ENCODE results near the gene RTN4. TPM values are rescaled to one million over a fixed set of nuclear protein-coding genes. Genes with fewer than 3 reads are reported as not detected.

Gene RTN4
- polyA plus RNA-seq, 6 donors from 2014 or later: 41.3 to 57.8 (median 53.0) TPM

- Mint-ChIP-seq H3K4me1 (peaks cover 26 to 45% (median 31%) of the 10 kb centered on the region in 3 donors), H3K27ac (no peak overlapping the region), H3K36me3 (peaks cover 0 to 3% of the 10 kb centered on the region in 2 donors), H3K4me3 (no peak overlapping the region), H3K27me3 (no peaks in the 10 kb centered on the region), H3K9me3 (peaks cover 0 to 4% (median 0%) of the 10 kb centered on the region in 7 donors)
- DNase-seq (no peak), ATAC-seq (ENCODE audit: low read depth in 2 of 2) (no peak)
Observed at GRCh38 chr2:55043841-55044240, 6.4 kb downstream of the RTN4 start.

DNA sequence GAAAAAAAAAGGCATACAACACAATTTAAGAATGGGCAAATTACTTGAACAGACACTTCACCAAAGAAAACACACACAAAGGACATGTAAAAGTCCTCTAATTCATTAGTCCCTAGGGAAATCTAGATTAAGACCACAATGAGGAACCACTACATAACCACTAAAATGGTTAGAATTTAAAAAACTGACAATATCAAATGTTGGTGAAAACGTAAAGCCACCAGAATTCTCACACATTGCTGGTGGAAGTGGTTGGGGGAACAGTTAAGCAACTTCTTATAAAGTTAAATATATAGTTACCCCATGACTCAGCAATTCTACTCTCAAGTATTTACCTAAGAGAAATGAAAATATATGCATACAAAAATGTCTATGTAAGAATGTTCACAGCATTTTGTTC, 11.8 kb downstream of the RTN4 start:
- Mint-ChIP-seq H3K4me1 (peaks cover 13 to 37% (median 29%) of the 10 kb centered on the region in 3 donors), H3K36me3 (peaks cover 9 to 18% of the 10 kb centered on the region in 2 donors), H3K9me3 (peaks cover 0 to 32% (median 11%) of the 10 kb centered on the region in 7 donors), H3K4me3 (no peak overlapping the region), H3K27me3 (no peaks in the 10 kb centered on the region), H3K27ac (peak overlapping the region in 1 of 6 donors; percentile 63)
- DNase-seq: no peak
- no peak for ATAC-seq (ENCODE audit: low read depth in 2 of 2)

DNA sequence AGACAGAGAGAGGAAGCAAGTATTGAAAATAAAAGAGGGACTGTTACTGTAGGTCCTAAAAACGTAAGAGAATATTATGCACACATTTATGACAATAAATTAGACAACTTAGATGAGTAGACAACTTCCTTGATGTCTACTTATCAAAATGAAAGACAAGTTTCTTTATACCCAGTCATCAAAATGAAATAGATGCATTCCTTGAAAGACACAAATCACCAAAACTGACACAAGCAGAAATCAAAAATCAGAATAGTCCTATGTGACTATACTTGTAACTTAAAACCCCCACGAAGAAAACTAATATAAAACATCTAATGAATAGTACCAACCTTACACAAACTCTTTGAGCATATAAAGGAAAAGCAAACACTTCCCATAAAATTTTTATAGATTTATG, 14.5 kb downstream of the RTN4 start:
- no peak overlapping the region for H3K4me3 Mint-ChIP-seq
- DNase-seq (no peak), ATAC-seq (ENCODE audit: low read depth in 2 of 2) (no peak)
- H3K27me3 Mint-ChIP-seq: no peaks in the 10 kb centered on the region
- H3K27ac Mint-ChIP-seq: peak overlapping the region in 1 of 6 donors; percentile 64
- H3K36me3 Mint-ChIP-seq: peaks cover 9 to 18% of the 10 kb centered on the region in 2 donors
- H3K4me1 Mint-ChIP-seq: peaks cover 19 to 63% (median 40%) of the 10 kb centered on the region in 3 donors
- peaks cover 0 to 32% (median 11%) of the 10 kb centered on the region in 7 donors for H3K9me3 Mint-ChIP-seq

DNA sequence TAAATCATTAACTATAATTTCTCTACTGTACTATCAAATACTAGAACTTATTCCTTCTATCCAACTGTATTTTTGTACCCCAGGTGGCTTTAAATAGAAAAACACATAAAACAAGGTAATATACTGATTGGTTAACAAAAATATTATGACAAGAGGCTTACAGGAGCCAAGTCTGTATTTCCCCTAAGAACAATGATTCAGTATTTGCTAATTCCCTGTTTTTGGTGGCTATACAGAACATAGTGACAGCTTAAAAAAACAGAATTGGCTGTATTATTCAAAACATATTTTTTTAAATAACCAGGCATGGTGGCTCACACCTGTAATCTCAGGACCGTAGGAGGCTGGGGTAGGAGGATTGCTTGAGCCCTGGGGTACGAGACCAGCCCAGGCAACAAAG, 16.3 kb downstream of the RTN4 start:
- peaks cover 0 to 29% (median 11%) of the 10 kb centered on the region in 7 donors for H3K9me3 Mint-ChIP-seq
- H3K27ac Mint-ChIP-seq: no peak overlapping the region
- H3K4me1 Mint-ChIP-seq: peaks cover 20 to 63% (median 41%) of the 10 kb centered on the region in 3 donors
- no peak for DNase-seq
- H3K36me3 Mint-ChIP-seq: peaks cover 9 to 16% of the 10 kb centered on the region in 2 donors
- H3K4me3 Mint-ChIP-seq: peak overlapping the region in 1 of 8 donors; percentile 35
- H3K27me3 Mint-ChIP-seq: no peaks in the 10 kb centered on the region
- no peak for ATAC-seq (ENCODE audit: low read depth in 2 of 2)

DNA sequence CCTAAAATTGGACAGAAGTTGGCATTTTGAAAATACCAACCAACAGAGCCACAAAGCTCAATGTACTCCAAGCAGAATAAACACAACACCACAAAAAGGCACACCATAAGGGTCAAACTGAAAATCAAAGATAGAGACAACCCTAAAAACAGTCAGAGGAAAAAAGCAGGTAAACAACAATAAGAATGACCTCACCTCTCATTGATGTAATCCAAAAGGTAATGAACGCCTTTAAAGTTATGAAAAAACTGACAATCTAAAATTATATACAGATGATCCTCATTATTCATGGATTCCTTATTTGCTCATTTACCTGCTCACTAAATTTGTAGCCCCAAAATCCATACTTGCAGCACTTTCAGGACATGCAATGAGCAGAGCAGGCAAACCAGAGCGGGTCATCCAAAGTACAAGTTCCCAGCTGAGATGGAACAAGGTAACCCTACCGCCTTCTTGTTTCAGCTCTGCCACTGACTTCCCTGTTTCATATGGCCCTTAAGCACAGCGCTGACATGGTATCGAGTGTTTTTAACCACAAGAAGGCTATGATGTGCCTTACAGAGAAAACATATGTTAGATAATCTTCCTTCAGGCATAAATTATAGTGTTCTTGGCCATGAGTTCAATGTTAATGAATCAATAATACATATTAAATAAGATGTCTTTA, 17.0 kb downstream of the RTN4 start:
- H3K36me3 Mint-ChIP-seq: peaks cover 9 to 11% of the 10 kb centered on the region in 2 donors
- H3K4me1 Mint-ChIP-seq: peaks cover 19 to 63% (median 46%) of the 10 kb centered on the region in 3 donors
- H3K9me3 Mint-ChIP-seq: peaks cover 0 to 24% (median 10%) of the 10 kb centered on the region in 7 donors
- DNase-seq: peak; percentile 36
- H3K4me3 Mint-ChIP-seq: peak overlapping the region in 4 of 8 donors; percentile 47 to 86 (median 60)
- peak; percentile 99 to 100 for ATAC-seq (ENCODE audit: low read depth in 2 of 2)
- H3K27ac Mint-ChIP-seq: peak overlapping the region in 1 of 6 donors; percentile 3
- H3K27me3 Mint-ChIP-seq: no peaks in the 10 kb centered on the region

GRCh38 chr2:55031505-55031904, 18.7 kb downstream of the RTN4 start:
- H3K27me3 Mint-ChIP-seq: no peaks in the 10 kb centered on the region
- H3K4me3 Mint-ChIP-seq: no peak overlapping the region
- peaks cover 19 to 46% (median 44%) of the 10 kb centered on the region in 3 donors for H3K4me1 Mint-ChIP-seq
- no peak for DNase-seq
- ATAC-seq (ENCODE audit: low read depth in 2 of 2): no peak
- H3K27ac Mint-ChIP-seq: peak overlapping the region in 1 of 6 donors; percentile 65
- H3K9me3 Mint-ChIP-seq: peaks cover 0 to 12% (median 7%) of the 10 kb centered on the region in 7 donors
- peaks cover 9% of the 10 kb centered on the region in 2 donors for H3K36me3 Mint-ChIP-seq

DNA sequence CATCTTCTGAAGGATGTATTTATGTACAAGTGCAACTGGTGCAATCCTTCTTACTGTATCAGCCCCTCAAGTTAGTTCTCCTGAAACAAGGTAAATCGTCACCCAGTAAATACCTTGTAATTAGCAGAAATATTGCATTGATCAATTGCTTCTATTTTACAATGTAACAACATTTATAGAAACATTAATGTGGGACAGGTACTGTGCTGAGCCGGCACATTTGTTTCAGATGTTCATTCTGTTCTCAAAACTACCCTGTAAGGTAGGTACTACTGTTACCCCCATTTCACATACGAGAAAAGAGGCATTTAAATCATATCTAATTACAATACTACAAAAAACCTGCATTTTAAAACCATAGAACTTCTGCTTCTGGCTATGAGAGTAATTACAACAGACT, 19.5 kb downstream of the RTN4 start:
- Mint-ChIP-seq H3K4me3 (no peak overlapping the region), H3K27me3 (no peaks in the 10 kb centered on the region), H3K36me3 (peaks cover 7 to 8% of the 10 kb centered on the region in 2 donors), H3K4me1 (peaks cover 19 to 44% (median 44%) of the 10 kb centered on the region in 3 donors), H3K27ac (peak overlapping the region in 3 of 6 donors; percentile 43 to 76 (median 46)), H3K9me3 (peaks cover 0 to 7% (median 4%) of the 10 kb centered on the region in 7 donors)
- no peak for ATAC-seq (ENCODE audit: low read depth in 2 of 2)
- no peak for DNase-seq

DNA sequence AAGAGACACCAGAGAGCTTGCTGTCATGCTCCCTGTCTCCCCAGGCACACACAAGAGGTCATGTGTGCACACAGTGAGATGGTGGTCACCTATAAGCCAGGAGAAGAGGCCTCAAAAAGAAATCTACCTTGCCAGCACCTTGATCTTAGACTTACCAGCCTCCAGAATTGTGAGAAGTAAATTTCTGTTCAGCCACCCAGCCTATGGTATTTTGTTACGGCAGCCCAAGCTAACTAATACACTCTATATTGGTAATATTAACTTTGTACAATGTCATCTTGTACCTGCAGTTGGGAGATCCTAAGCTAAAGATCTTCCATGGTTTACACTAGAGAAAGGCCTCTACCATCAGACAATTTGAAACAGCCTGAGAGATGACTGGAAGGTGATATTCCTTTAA, 21.2 kb downstream of the RTN4 start:
- H3K27me3 Mint-ChIP-seq: no peaks in the 10 kb centered on the region
- H3K9me3 Mint-ChIP-seq: no peaks in the 10 kb centered on the region
- no peak overlapping the region for H3K4me3 Mint-ChIP-seq
- ATAC-seq (ENCODE audit: low read depth in 2 of 2) (no peak), DNase-seq (no peak)
- H3K4me1 Mint-ChIP-seq: peaks cover 14 to 35% (median 32%) of the 10 kb centered on the region in 3 donors
- no peaks in the 10 kb centered on the region for H3K36me3 Mint-ChIP-seq
- H3K27ac Mint-ChIP-seq: no peak overlapping the region

DNA sequence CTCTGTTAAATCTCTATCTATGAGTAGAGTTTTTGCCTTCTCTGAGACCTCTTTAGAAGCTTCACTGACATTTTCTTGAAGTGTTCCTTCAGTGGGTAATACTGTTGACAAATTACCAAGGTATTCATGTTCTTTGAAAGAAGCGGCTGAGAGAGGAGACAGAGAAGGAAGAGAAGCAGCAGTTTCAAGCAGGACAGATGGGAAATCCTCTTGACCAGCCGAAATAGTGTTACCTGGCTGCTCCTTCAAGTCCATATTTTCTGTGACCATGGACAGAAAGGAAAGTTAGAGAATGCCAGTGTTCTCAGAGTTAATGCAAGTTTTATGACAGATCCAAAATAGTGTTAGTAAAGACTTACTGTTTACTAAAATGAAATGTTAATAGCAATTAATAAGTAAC, 23.0 kb downstream of the RTN4 start:
- DNase-seq (no peak), ATAC-seq (ENCODE audit: low read depth in 2 of 2) (no peak)
- Mint-ChIP-seq H3K4me1 (peaks cover 10 to 19% (median 18%) of the 10 kb centered on the region in 3 donors), H3K9me3 (no peaks in the 10 kb centered on the region), H3K27ac (no peak overlapping the region), H3K4me3 (no peak overlapping the region), H3K27me3 (no peaks in the 10 kb centered on the region), H3K36me3 (no peaks in the 10 kb centered on the region)

- peaks cover 10 to 12% (median 10%) of the 10 kb centered on the region in 3 donors for H3K4me1 Mint-ChIP-seq
- ATAC-seq (ENCODE audit: low read depth in 2 of 2): no peak
Observed at GRCh38 chr2:55026202-55026601, 24.0 kb downstream of the RTN4 start.

DNA sequence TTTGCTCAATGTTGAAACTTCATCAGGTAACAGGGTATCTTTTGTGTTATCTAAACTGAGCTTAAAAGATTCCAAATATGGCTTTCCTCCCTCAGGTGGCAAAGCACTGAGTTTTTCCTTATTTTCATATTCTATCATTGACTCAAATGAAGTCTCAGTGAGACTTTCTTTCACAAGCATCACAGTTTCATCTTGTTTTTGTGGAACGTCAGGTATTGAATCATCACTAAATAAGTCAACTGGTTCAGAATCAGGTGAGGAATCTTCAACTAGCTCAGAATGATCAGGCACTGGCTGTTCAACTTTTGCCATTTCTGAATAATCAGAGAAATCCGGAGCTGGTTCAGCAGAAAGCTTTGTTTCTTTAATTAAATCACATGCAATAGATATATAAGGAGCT, 24.6 kb downstream of the RTN4 start:
- ATAC-seq (ENCODE audit: low read depth in 2 of 2) (no peak), DNase-seq (no peak)
- H3K27me3 Mint-ChIP-seq: no peaks in the 10 kb centered on the region
- no peaks in the 10 kb centered on the region for H3K36me3 Mint-ChIP-seq
- no peaks in the 10 kb centered on the region for H3K9me3 Mint-ChIP-seq
- peak overlapping the region in 2 of 6 donors; percentile 13 to 59 for H3K27ac Mint-ChIP-seq
- H3K4me3 Mint-ChIP-seq: peak overlapping the region in 3 of 8 donors; percentile 8 to 61 (median 29)
- peaks cover 5 to 11% (median 7%) of the 10 kb centered on the region in 3 donors for H3K4me1 Mint-ChIP-seq

More at GRCh38 chr2:55026202-55026601, 24.0 kb downstream of the RTN4 start:
- H3K36me3 Mint-ChIP-seq: no peaks in the 10 kb centered on the region
- no peaks in the 10 kb centered on the region for H3K9me3 Mint-ChIP-seq
- H3K27ac Mint-ChIP-seq: peak overlapping the region in 2 of 6 donors; percentile 6 to 57
- DNase-seq: no peak
- H3K4me3 Mint-ChIP-seq: peak overlapping the region in 2 of 8 donors; percentile 13 to 61
- no peaks in the 10 kb centered on the region for H3K27me3 Mint-ChIP-seq

GRCh38 chr2:55025082-55025481, 25.2 kb downstream of the RTN4 start:
- ATAC-seq (ENCODE audit: low read depth in 2 of 2) (peak; percentile 27 to 44), DNase-seq (no peak)
- peak overlapping the region in 5 of 8 donors; percentile 3 to 44 (median 29) for H3K4me3 Mint-ChIP-seq
- no peaks in the 10 kb centered on the region for H3K9me3 Mint-ChIP-seq
- H3K36me3 Mint-ChIP-seq: no peaks in the 10 kb centered on the region
- peak overlapping the region in 4 of 6 donors; percentile 10 to 59 (median 20) for H3K27ac Mint-ChIP-seq
- peaks cover 7 to 16% (median 7%) of the 10 kb centered on the region in 3 donors for H3K4me1 Mint-ChIP-seq
- no peaks in the 10 kb centered on the region for H3K27me3 Mint-ChIP-seq

DNA sequence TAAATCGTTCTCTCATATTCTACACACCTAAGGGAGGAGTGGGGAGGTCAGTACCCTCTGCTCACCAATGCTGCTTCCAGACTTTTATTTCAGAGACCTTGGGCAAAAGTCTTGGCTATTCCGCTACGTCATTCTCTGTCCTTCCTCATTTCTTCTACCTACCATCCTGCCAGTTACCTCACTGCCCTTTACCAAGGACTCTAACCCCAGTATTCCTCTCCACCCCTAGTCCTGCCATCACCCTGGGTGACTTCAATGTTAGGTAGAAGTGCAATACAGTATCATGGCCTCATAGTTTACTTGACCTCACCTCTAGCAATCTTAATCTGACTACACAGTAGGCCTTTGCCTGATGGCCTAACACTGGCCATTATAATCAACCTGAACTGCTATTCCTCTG, 27.8 kb downstream of the RTN4 start:
- H3K36me3 Mint-ChIP-seq: no peaks in the 10 kb centered on the region
- no peak overlapping the region for H3K27ac Mint-ChIP-seq
- no peaks in the 10 kb centered on the region for H3K27me3 Mint-ChIP-seq
- no peak overlapping the region for H3K4me3 Mint-ChIP-seq
- H3K4me1 Mint-ChIP-seq: peaks cover 23 to 29% (median 28%) of the 10 kb centered on the region in 3 donors
- no peaks in the 10 kb centered on the region for H3K9me3 Mint-ChIP-seq
- DNase-seq: no peak
- ATAC-seq (ENCODE audit: low read depth in 2 of 2): no peak
